HG02870 (cell line): ENCODE measurements around the gene RDH13.
"Not testable (repeated sequence)": the region's sequence is repeated elsewhere in the genome, so short reads cannot be mapped to it uniquely, and the experiment has no call there.

ENCODE experiments used
- ATAC-seq: cut with Tn5 transposase; IDR thresholded peaks from one replicate; pipeline ENCODE4 v1.9.1; 2021; ENCODE audit warnings: mild to moderate bottlenecking, moderate library complexity; ENCODE audit not compliant: unreplicated experiment

RDH13 gene

DNA sequence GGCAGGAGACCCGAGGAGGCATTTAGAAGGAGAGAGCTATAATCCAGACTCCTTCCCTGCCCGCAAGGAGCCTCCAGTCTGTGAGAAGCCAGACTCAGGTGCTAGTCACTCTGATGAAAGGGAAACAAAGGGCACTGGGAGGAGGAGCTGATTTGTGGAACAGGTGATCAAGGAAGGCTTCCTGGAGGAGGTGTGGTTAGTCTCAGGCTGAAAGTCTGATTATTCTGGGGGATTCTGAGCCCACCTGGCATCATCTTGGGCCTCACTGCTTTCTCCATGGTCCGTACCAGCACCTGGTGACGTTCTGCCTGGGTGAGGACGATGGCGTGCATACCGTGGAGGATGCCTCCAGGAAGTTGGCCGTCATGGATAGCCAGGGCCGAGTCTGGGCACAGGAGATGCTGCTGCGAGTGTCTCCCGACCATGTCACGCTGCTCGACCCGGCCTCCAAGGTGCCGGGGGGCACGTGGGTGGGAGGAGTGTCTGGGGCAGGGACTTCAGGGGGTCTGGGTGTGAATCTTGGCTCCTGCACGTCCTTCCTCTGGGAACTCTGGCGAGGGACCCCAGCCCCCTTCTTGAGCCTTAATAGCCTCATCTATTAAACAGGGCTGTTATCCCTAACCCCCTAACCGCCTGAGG, 16.6 kb upstream of the RDH13 start:
- no peak for ATAC-seq

DNA sequence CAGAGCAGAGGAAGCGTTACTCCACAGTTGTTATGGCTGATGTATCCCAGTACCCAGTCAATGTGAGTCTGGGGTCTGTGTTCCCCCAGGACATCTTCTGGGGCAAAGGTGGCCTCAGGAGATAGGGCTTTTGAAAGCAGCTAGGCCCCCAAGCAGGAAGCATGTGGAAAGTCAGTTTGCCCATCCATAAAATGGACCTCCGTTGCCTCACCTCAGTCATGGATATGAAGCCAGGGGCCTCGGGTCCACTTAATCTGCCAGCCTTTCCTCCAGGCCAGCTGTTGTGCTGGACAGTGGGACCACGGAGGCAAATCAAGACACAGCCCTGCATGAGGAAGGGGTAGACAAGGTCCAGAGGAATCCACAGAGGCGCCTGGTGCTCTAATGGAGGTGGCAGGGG, 16.0 kb upstream of the RDH13 start:
- no peak for ATAC-seq

DNA sequence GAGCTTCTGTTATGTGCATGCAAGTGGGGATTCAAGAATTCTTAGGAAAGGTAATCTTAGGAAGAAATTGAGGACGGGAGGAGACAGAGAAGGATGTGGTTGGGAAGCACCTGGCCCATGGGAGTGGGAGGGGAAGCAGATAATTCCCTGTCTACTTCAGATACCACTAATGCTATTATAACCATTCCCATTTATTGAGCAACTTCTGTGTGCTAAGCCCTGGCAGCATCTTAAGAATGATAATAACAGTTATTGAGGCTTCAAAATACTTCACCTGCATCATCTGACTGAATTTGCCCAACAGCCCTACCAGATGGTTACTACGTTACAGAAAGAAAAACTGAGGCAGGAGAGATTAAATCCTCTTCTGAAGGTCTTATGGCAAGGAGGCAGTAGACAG, 14.2 kb upstream of the RDH13 start:
- no peak for ATAC-seq

DNA sequence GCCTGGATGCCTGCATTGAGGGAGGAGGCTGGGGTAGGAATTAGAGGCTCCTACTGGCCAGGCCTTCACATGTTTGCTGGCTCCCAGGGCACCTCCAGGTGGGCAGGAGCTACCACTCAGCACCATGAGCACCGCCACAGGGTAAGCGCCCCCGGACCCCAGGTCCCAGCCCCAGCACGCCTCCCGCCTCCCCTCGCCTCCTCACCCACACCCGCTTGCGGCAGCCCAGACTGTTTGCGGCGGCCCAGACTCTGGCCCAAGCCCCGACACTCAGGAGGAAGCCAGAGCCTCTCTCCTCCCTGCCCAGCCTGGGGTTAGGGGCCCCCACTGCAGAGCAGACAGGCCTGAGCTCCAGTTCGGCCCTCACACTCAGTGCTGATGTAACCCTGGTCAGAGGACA, 13.4 kb upstream of the RDH13 start:
- no peak for ATAC-seq

DNA sequence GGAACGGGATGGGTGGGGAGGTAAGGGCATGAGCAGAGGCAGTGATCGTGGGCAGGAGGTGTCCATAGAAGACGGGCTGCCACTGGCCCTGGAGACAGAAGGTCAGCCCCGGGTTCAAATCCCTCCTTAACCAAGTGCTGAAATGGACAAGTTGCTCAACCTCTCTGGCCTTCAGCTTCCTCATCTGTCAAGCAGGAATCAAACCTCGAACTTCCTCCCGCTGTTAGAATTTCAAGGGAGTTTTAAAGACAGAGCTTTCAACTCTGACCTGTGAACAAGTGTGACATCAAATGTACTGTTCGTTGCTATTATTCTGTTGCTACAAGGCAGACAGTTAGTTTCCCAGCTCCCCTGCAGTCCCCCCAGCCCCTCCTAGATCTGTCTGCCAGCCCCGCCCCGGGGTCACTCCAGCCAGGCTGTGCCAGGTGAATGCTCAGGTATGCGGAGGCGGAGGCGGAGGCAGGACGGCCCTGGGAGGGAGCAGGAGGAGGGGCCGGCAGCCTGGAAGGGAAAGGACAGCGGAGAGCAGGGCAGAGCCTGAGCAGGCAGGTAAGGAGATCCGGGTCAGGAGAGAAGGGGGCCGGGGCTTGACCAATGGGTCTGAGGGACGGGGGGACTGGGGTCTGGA, 12.5 kb upstream of the RDH13 start, which contains the start of gene EPS8L1:
TSS of gene EPS8L1 (plus strand) at position 499 of the 628 bp plus-strand sequence. CDS start 576 bp downstream, outside the sequence.
- no peak for ATAC-seq

DNA sequence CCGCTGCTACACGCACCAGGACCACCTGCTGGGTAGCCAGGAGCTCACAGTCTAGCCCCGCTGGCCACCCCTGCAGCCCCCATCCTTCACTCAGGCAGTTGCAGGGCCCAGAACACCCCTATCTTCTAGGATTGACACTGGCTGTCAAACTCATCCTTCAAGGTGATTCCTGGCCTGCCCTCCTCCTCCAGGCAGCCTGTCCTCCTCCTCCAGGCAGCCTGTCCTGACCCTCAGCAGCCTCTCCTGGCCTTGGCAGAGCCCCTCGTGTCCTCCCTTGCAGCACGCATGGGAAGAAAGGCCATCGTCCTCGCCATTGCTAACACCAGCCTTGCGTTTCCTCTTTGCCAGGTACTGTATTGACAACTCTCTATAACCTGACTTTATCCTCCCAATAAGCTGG, 9.0 kb upstream of the RDH13 start:
- ATAC-seq: no peak

DNA sequence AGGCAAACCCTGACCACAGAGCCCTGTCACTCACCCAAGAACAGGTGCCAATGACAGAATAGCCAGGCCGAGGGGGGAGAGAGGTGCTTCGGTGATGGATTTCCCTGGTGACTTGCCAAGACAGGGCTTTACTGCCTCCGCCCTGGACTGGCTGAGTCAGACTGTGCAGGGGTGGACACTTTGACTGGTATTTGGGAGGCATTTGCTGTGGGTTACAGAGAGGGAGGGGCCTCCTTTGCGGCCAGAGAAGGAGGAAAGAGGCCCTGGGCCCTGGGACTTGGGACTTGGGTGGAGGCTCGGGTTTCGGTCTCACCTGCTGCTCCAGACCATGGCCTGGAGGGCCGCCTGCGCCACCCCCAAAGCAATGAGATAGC, 8.2 kb upstream of the RDH13 start:
- no peak for ATAC-seq

DNA sequence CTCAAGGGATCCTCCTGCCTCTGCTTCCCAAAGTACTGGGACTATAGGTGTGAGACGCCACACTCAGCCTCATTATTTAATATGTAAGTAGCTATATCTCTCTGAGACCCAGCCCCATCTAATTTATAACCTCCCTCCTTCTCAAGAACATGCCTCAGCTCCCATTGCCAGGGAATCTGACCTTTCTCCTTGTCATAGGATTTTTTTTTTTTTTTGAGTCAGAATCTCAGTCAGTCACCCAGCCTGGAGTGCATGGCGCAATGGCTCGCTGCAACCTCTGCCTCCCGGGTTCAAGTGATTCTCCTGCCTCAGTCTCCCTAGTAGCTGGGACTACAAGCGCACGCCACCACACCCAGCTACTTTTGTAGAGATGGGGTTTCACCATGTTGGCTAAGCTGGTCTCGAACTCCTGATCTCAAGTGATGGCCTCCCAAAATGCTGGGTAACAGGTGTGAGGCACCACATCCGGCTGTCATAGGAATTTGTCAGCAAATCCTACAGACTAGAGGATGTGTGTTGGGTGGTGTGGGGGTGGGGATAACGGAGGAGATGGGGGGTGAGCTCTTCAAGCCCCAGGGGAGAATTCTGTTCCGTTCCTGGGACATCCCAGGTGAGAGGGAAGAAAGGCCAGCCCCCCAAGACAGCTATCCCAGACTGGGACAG, 7.6 kb upstream of the RDH13 start:
- ATAC-seq: no peak

DNA sequence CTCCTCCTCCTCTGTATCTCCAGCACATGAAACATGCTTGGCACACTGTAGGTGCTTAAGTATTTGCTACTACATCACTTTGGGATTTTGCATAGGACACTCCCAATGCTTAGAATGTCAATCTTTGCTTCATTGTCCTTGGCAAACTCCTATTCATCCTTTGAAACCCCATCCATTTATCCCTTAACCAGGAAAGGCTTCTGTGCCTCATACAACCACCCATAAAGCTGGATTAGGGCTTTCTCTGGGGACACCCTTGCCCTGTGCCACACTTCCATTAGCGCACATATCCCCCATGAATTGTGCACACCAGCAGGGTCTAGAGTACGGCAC, 6.9 kb upstream of the RDH13 start:
- ATAC-seq: no peak

DNA sequence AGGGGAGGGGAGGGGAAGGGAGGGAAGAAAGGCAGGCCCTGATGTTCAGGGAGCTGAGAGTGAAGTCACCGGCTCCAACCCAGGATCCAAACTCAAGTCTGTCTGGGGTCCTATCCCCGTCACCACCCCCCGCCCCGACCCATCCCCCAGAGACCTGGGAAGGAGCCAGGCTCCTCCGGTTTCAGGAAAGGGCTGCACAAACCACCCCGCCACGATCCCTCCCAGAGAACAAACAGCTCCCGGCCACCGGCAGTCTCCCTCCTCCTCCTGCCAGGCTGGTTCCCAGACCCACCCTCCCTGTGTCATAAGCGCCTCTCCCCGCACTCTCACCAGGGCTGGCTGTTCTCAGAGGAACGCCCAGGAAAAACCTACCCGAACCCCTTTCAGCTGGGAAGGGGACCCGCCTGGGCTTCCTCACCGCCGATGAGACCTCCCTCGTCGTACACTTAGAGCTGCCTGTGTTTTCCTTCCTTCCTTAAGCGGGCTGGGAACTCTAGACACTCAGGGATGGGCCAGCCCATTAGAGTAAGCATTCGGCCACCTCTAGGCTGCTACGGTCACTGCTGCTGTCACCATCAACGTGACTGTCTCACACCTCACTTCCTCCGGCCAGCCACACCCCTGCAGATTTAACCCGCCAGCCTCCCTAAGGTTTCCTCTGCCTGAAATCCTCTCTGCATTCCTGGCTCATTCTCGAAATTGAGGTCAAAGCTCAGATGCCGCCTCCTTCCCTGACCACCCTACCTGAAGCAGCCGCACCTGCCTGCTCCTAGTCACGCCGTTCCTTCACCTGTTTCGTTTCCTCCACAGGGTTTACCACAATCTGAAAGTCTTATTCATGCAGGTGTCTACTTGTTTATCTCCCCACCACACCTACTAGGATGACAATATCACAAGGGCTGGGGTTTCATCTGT, 6.3 kb upstream of the RDH13 start:
- no peak for ATAC-seq

DNA sequence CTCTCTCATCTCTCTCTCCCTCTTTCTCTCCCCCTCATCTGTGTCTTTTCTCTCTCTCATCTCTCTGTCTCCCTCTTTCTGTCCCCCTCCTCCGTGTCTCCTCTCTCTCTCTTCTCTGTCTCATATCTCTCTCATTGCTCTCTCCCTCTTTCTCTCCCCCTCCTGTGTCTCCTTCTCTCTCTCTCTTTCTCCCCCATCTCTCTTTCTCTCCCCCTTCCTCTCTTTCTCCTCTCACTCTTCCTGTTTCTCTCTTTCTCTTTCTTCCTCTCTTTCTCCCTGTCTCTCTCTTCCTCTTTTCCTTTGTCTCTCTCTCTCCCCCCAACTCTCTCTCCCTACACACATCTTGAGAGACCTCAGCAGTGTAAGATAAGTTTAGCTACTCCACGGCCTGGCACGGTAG, 4.9 kb upstream of the RDH13 start:
- no peak for ATAC-seq

DNA sequence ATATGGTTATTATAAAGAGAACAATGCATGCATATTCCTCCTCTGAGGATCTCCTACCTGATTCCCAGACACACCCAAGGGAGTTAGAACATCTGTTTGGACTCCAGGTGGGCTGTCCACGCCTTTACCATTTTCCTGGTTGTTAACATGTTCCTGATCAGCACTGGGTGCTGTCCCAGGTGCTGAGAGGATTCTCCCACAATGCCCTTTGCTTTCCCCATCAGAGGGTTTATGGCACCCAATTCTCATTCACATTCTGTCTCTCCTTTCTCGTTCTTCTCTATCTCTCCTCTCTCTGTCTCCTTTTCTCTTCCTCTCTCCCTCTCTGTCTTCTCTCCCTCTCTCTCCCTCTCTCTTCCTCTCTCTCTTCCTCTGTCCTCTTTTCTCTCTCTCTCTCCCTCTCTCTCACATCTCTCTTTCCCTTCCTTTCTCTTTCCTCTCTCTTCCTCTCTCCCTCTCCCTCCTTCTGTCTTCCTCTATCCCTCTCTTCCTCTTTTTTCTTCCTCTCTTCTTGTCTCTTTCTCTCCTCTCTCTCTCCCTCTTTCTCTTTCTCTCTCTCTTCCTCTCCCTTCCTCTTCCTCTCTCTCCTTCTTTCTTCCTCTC, 3.3 kb upstream of the RDH13 start:
- no peak for ATAC-seq

DNA sequence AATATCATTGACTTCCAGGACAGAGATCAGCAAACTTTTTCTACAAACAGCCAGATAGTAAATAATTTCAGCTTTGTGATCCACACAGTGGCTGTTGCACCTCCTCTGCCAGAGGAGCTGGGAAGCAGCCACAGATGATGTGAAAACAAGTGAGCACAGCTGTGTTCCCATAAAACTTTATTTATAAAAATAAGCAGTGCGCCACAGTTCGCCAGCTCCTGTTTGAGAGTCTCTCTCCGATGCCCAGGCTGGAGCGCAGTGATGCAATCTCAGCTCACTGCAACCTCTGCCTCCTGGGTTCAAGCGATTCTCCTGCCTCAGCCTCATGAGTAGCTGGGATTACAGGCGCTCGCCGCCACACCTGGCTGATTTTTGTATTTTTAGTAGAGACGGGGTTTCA, 2.6 kb upstream of the RDH13 start:
- ATAC-seq: not testable (repeated sequence)

DNA sequence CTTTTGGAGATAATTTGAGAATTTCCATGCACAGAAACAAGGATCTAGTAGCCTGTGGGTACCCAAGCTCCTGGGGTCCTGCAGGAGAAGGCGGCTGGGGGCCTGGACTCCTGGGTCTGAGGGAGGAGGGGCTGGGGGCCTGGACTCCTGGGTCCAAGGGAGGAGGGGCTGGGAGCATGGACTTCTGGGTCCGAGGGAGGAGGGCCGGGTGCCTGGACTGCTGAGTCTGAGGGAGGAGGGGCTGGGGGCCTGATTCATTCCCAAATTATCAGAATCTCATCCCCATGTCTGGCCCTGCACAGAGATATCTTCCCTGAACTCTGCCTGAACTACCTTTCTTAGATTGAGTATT, 520 bp upstream of the RDH13 start:
- no peak for ATAC-seq

DNA sequence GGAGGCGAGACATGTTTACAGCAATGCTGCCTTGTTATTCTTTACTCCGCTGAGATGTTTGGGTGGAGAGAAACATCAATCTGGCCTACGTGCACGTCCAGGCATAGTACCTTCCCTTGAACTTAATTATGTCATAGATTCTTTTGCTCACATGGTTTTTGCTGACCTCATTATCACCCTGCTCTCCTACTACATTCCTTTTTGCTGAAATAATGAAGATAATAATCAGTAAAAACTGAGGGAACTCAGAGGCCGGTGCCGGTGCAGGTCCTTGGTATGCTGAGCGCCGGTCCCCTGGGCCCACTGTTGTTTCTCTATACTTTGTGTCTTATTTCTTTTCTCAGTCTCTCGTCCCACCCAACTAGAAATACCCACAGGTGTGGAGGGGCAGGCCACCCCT, 2.7 kb downstream of the RDH13 start:
- ATAC-seq: not testable (repeated sequence)

DNA sequence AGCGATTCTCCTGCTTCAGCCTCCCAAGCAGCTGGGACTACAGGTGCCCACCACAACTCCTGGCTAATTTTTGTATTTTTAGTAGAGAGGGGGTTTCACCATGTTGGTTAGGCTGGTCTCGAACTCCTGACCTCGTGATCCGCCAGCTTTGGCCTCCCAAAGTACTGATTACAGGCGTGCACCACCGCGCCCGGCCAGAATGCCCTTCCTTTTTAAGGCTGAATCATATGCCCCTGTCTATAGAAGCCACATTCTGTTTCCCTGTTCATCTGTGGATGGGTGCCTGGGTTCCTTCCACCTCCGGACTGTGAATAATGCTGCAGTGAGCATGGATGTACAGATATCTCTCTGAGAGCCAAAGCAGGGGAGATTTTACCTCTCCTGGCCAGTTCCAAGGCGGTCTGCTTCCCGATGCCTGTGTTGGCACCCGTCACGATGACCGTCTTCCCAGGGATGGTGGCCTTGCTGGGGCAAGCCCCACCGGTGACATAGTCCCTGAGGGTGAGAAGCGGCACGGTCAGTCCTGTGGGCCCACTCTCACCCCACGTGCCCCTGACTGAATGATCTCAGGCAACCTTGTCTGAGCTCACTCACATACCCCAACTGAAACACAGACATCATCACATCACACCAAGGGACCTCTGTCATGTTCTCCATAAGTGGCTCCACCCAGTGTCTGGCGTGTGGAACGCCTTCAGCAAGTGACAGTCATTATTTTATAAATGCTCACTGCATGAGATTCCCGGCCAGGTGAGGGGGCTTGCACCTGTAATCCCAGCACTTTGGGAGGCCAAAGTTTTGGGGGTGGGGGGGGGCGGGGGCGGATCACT, 4.0 kb downstream of the RDH13 start:
- ATAC-seq: no peak

DNA sequence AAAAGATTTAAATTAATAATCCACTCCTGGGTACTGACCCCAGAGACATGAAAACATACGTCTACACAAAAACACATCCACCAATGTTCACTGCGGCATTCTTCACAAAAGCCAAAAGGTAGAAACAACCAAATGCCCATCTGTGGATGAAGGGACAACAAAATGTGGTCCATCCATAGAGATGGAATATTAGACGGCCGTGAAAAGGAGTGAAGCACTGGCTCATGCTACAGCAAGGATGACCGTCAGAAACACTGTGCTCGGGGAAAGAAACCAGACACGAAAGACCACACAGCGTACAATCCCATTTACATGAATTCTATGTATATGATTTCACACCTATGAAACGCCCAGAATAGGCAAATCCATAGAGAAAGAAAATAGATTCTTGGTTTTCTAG, 6.1 kb downstream of the RDH13 start:
- no peak for ATAC-seq

DNA sequence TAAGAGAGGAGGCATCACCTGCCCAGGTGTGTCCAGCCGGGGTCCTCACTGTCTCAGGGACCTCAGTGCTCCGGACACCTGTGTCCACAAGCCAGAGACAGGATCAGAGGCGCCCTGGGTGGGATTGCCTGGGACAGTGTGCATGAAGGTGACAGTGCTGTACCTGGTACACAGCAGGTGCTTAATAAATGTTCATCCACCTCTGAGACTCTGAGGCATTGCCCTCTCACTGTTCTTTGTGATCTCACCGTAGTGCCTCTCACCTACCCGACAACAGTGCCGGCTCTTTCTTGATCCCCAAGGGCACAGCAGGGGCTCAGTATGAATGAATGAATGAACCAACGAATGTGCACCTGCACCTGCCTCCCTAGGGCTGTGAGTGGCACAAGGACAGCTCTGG, 9.2 kb downstream of the RDH13 start:
- no peak for ATAC-seq

DNA sequence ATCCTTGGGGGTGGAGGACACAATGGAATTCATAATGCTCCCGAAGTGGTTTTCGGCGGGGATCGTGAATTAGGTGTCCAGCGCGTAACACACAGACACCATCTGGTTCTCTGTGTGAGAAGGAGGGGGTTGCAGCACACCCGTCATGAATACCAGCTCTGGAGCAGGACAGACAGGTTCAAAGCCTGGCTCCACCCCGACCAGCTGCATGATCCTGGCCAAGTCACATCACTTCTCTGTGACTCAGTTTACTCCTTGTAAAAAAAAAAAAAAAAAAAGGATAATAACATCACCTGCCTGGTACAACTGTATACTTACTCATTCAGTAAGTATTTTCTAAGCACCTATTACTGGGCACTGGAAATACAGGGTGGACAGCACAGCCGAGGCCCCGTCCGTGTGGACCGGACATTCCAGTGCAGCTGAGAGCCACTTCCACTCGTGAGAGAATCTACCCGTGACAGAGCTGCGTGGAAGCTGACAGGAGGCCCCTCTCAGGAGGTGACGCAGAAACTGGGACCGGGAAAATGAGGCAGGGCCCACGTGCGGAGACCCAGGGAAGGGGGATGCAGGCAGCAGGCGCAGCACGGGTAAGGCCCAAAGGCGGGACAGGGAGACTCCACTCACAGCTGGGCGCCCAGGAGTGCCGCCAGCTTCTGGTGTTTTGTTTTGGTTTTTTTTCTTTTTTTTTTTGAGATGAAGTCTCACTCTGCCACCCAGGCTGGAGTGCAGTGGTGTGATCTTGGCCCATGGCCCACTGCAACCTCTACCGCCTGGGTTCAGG, 12.0 kb downstream of the RDH13 start:
- no peak for ATAC-seq

DNA sequence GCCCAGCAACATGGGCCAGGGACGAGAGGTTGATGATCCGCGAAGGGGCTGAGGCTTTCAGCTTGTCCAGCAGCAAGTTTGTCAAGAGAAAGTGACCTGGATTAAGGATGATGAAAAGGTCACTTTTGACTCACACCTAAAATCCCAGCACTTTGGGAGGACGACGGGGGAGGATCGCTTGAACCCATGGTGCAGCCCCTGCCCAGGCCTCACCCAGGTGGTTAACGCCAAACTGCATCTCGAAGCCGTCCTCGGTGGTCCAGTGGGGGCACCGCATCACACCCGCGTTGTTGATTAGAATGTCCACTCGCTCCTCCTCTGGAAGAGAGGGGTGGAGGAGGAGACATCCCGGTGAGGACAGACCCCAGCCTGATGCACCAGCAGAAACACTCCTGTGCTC, 14.5 kb downstream of the RDH13 start:
- ATAC-seq: no peak
